NCI-H146 (cell line): ENCODE measurements around the gene NDUFA8.

Experiments used
- DNase-seq: peaks from one replicate; lab custom pipeline; 2025; lab: John Stamatoyannopoulos, UW

NDUFA8 gene

DNA sequence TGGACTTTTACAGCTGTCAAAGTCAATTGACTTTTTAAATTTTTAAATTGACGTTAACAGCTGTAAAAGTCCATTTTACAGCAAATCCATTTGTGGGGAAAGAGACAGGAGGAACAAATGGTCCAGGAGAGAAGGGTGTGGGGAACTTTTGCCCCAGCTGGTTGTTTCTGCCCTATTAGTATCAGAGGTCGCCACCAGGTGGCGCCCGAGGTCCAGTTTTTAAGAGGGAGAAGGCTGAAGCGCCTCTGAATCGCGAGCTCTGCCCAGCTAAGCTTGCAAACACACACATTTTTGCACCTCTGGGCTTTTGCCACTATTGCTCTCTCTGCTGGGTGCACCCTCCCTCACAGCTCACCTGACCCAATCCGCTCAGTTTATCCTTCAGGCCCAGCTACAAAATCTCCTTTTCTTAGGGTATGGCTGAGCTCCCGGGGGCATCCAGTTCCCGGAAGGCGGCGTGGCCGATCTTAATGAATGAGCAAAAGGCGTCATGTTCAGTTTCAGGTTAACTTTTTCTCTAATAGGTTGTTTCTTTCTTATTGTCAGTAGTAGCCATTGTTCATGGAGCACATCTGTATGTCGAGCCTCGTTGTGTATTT is 60.2 kb downstream of the NDUFA8 start:
- DNase-seq = peak; percentile 69

GRCh38 chr9:122097679-122098315 is 61.8 kb downstream of the NDUFA8 start:
- DNase-seq = no peak

DNA sequence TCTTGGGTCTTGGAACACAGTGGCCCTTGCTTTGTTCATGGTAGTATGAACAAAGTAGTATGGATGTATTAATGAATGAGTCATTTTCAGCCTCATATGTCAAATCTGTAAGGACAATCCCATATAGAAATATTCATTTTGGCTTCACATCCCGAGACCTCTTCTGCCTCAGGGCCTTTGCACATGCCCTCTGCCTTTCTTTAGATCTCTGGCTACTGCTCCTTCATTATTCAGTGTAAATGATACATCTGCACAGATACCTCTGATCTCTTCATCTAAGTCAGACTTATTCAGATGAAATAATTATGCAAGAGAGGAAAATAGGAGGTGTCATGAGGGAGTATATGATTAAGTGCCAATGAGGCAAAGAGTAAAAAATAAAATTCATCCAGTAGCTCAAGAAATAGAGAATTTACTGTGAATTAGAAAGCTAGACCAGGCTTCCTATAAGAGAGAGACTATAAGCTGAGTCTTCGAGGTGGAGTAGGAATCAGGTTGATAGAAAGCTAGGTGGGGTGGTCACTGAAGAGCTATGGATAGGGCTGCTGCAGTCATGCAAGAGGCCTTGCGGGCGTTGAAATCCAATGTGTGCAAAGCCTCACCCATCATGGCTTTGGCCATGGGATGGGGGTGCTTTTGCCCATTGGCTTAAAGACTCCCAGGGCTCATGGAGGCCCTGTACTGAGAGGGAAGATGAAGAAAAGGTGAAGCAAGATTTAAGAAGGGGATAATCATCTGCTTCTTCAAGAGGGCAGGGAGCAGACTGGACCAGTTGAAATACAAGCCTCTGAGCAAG is 62.8 kb downstream of the NDUFA8 start:
- DNase-seq = no peak

DNA sequence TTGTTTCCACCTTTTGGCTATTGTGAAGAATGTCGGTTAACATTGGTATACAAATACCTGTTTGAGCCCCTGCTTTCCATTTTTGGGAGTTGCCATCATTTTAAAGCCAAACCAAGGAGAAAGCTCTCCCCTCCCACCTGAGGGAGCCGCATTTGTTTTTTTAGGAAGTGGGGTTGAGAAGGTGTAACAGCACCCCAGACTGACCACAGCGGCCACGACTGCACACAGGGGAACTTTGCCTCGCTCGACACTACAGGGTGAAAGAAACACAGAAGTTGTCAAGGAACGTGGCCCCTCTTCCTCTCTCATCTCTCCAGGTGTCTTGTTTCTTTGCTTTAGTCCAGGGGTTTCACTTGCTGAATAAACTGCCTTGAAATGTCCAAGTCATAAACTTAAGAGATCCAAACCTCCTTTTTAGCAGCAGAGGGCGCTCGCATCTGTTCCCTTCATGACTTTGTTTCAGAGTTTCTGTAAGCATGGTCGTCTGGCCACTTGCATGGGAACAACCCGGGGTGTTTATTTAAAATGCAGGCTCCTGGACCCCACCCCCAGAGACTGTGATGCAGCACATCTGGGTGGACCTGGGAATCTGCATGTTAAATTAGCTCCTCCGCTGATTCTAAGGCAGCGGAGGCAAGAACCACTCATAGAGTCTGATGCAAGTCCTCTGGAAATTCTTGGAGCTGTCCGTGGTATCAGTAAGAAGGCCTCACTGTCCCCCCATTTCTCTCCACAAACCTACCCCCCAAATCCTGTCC is 64.4 kb downstream of the NDUFA8 start:
- DNase-seq = peak; percentile 41
